HG03342 (cell line): ENCODE measurements around the gene CDK4.
"Not testable (repeated sequence)": the region's sequence is repeated elsewhere in the genome, so short reads cannot be mapped to it uniquely, and the experiment has no call there.

ENCODE experiments used
- ATAC-seq: cut with Tn5 transposase; IDR thresholded peaks from one replicate; pipeline ENCODE4 v1.9.1; 2021; ENCODE audit warnings: mild to moderate bottlenecking, moderate library complexity; ENCODE audit not compliant: unreplicated experiment

The CDK4 gene

DNA sequence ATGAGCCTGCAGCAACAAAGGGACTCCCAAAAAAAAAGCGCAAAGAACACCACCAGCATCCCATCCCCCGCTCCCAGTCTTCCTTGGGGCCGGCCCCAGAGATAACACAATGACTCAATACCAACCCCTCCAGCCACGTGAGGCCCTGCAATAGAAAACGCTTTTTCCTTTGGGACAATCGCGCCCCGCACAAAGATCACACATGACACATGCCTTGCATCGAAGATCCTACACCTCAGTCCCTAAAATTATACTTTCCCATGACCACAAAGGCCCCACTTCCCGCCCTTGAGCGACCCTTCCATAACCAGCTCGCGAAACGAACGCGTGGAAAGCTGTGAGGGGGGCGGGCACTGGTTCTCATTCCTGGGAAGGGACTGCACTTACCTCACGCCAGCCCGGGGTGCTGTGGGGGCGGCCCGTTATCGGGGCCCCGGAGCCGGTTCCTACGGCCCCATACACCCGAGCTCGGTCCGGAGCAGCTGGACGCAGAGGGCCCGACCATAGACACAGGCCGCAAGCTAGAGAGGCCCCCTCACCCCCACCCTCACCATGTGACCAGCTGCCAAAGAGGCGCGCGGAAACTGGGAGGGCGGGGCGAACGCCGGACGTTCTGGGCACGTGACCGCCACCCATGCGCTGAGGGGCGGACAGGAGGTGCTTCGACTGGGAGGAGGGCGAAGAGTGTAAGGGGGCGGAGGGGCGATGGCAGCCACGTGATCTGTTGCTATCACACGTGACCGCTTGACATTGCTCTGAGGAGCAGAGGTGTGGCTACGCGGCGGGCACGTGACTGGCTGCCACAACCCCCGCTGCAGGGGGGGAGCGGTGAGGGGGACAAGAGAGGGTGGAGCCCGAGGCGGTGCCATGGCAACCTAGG, at the start of gene CDK4:
Gene CDK4 (minus strand): TSS at position 523 of the 880 bp plus-strand sequence. CDS start 593 bp downstream, outside the sequence.
- peak; percentile 73 for ATAC-seq

DNA sequence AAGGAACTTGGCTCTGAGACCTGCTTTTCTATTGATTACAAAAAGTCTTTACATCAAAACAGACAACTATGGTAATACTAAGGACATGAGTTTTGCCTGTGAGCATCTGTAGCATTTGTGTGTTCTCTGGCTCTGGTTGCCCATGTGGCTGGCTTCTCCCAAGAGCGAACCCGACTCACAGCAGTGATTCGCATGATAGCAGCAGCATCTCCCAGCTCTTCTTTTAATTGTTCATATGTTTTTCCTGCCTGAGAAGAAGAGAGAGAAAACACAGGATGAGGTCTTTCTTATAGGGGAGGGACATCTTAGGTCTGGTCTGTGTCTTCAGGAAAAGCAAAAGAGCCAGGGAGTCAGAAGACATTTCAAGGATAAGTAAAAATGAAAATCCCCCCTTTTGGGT, 48.9 kb upstream of the CDK4 start:
- no peak for ATAC-seq

DNA sequence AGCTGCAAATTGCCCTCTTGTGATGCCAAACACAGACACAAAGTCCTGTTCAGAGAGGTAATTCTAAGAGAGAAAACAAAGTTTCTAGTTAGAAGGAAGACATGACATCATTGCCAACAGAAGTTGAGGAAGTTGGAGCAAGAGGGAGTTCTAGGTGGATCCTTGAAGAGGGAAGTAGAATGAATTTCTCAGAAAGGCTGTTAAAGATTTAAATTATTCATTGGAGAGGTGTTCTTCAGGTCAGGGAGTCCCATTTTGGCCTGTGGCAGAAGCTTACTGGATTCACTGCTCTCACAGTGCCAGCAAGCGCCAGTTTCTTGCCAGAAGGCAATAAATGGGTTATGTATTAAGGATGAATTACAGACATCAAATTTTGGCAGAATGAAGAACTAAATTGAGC, 45.8 kb upstream of the CDK4 start:
- no peak for ATAC-seq

DNA sequence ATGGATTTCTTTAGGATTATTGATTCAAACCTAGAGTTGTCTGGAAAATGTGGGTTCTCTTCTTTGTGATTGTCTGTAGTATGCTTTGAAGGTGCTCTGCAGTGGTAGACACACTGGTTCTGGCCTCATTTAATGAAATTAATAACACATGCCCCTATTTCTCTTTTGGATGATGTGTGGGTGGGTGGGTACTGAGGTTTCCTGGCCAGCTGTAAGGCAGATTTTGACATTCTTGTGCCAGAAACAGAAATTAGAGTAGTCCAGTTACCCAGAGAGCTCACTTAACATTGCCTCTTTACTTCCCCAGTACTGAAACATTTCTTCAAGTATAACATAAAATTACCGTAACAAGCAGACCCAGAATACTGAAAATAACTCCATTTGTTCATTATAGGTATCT, 44.9 kb upstream of the CDK4 start:
- ATAC-seq, result no peak

DNA sequence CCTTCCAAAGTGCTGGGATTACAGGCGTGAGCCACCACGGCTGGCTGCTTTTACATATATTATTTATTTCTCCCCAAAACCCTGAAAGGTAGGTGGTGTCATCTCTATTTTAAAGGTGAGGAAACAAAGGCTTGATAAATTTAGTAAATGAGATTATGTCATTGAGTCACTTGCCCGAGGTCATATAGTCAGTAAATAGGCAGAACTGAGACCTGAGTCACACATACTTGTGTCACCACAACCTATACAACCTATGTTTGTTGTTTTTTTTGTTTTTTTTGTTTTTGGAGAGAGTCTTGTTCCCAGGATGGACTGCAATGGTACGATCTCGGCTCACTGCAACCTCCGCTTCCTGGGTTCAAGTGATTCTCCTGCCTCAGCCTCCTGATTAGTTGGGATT, 43.2 kb upstream of the CDK4 start:
- ATAC-seq, result no peak

DNA sequence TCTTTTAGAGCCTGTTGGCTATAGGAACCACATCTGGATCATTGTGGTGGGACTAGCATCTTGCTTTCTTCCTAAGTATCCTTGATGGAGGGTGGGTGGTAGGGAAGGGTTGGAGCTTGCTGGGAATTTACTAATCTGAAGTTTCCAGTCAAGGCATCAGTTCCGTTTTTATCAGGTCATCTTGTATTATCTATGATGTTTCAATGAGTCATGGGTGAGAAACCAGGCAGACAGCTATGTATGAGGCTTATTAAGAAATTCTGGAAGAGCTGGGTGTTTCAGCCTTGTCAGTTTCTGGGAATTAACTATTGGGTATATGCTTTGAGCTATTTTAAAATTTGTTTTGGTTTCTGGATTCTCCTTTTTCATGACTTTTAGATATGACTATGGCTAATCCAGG, 41.8 kb upstream of the CDK4 start:
- ATAC-seq, result no peak

DNA sequence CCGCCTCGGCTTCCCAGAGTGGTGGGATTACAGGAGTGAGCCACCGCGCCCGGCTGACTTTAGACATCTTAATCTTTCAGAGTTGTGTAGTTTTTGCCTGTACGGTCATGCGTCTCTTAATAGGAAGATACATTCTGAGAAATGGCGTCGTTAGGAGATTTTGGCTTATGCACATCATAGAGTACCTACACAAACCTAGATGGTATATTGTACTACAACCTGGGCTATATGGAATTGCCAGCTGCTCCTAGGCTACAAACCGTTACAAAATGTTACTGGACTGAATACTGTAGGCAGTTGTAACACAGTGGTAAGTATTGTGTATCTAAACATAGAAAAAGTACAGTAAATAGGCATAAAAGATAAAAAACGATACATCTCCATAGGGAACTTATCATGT, 31.8 kb upstream of the CDK4 start:
- no peak for ATAC-seq

DNA sequence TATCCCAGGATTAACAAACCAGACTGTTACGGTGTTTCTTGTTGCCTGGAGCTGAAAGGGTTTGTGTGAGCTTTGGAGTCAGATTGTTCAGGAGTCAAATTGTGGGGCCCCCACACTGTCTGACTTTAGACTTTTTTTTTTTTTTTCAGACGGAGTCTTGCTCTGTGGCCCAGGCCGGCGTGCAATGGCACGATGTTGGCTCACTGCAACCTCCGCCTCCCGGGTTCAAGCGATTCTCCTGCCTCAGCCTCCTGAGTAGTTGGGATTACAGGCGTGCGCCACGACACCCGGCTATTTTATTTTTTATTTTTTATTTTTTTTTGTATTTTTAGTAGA, 31.3 kb upstream of the CDK4 start:
- ATAC-seq, result no peak

DNA sequence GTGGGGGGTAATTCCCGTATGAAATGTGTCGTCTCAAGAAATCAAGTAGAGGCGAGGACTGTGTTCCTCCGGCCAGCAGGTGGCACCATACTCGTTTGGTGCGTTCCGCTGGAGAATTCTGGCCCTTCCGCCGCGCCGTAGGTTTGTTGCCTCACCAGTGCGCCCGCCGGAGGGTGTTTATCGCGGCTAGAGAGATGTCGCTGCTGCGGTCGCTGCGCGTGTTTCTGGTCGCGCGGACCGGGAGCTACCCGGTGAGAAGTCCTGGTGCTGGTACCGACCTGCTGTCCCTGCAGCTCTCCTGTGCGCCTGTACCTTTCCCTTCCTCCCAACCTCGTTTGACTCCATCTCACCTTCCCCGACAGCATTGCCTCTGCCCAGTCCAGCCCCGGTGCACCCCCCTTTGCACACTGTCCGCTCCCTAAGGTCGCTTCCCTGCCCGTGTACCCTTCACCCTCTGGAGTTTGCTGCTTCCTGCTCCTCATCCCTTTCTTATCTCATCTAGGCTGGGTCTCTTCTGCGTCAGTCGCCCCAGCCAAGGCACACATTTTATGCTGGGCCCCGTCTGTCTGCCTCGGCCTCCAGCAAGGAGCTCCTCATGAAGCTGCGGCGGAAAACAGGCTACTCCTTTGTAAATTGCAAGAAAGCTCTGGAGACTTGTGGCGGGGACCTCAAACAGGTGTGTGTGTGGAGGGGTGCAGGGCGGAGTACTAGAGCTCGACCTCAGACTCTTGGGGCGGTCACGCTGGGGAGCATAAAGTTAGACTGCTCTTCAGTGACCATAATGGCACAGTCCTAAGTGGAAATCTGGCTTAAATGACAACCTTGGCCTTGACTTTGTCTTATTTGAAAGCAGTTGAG, 30.7 kb upstream of the CDK4 start, which contains the start of gene TSFM:
Gene TSFM (plus strand): TSS at position 180 of the 858 bp plus-strand sequence. CDS start 15 bp downstream, at position 195.
- peak; percentile 80 for ATAC-seq

DNA sequence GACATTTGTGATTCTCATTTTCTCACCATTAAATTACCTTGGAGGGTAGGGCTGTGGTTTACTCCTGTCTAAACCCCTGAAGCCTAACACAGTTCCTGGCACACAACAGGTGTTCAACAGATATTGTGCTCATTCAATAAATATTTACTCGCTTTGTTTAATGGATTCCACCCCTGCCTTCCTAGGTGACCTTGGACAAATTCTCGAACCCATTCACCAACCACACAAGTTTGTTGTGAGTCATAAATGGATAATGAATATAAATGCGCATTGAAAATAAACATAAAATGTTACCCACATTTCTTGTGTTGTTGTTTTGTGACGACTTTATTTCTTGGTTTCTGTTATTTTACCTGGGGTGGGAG, 30.1 kb upstream of the CDK4 start:
- peak; percentile 18 for ATAC-seq

DNA sequence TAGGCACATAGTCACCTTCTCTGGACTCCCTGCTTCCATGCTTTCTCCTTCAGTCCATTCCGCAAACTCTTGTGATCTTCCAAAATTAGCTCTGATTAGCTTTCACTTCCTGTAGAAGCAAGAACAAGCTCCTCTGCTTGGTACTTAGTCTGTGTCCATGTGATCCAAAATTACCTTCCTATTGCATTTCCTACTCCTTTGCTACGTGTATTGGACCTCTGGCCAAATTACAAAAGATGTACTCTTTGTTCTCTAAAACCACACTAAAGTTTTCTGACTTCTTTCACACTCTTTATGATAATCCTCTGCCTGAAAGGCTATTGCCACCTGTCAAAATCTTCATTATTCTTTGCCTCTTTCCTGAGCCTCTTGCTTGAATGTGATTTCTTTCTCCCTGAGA, 29.7 kb upstream of the CDK4 start:
- no peak for ATAC-seq

DNA sequence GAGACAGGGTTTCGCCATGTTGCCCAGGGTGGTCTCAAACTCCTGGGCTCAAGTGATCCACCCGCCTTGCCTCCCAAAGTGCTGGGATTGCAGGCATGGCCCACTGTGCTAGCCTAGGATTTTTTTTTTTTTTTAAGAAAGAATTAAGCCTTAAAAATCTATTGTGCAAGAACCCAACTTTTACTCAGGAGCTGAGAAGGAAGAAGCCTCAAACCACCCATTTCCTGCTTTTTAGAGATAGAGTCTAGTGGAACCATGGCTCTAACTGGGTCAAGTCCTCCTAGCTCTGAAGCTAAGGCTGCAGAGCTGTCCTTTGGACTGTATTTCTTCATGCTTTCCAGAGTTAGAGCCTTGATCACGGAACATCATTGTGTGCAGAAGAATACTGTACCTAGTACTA, 29.1 kb upstream of the CDK4 start:
- no peak for ATAC-seq

DNA sequence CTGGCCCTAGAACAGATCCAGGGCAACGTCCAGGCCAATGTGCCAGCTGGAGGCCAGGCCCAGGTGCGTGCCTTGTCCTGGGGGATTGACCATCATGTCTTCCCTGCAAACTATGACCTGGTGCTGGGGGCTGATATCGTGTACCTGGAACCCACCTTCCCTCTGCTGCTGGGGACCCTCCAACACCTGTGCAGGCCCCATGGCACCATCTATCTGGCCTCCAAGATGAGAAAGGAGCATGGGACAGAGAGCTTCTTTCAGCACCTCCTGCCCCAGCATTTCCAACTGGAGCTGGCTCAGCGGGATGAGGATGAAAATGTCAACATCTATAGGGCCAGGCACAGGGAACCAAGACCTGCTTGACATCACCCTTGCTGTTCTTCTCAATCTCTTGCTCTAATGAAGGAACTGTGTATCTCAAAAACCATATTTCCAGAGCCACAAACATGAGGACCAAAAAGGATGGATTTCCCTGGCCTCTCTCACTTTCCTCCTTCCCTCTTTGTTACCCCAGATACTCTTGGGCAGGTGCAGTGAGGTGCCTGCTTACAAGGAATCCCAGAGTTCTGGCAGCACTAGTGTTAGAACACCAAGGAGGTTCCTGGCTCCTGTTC, 28.3 kb upstream of the CDK4 start:
- ATAC-seq, result no peak

DNA sequence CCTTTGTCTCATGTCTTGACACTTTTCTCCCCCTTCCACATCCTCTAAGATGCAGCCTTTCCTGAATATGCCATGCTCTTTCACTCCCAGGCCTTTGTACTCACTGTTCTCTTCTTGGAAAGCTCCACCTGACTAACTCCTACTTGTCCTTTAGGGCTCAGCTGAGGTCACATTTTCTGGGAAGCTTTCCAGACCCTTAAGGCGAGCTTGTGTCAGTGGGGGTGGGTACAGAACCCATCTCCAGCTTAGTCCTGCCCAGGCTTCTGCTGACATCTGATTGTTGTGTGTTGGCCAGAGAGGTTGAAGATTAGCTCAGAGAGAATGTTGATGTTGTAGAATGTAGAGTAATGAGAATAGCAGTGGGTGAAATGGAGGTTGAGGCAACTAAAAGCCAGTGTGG, 27.6 kb upstream of the CDK4 start:
- ATAC-seq, result no peak

DNA sequence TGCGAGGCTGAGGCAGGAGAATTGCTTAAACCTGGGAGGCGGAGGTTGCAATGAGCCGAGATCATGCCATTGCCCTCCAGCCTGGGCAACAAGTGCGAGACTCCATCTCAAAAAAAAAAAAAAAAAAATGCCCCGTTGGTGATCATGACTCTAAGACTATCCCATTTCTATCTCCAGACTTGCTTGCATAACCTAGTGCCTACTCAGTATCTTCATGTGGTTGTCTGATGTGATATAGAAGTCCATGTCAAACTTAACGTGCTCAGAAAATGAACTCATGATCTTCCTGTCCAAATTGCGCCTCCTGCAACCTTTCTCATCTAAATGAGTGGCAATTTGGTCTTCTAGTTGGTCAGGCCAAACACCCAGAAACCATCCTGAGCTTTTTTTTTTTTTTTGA, 25.8 kb upstream of the CDK4 start:
- no peak for ATAC-seq

DNA sequence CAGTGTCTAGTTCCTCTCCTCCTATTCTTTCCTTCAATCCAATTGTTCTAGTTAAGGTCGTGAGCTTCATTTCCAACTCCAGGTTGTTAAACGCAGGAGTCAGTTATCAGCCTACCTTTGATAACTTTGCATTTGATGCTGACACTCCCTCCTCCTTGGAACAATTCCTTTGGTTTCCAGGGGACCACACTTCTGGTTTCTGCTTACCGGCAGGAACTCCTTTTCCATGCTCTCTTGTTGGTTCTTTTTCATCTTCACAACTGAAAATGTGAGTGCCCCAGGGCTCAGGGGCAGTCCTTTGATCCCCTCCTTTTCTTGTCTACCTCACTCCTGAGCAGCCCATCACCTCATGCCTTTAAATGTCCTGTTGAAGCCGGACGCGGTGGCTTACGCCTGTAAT, 25.3 kb upstream of the CDK4 start:
- ATAC-seq, result no peak

DNA sequence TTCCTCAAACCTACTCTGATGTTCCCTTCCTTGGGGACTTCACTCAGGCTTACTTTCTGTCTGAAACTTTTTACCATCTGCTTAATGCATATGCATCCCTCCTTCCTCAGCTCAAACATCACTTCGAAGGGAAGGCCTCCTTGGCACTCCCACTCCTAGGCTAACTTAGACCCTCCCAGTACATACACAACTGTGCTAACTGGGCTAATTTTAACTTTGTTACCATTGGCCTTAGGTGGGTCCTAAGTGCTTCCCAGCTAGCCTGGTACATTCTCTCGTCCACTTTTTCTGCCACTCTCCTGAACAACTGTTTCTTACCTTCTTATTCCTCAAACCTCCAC, 24.1 kb upstream of the CDK4 start:
- no peak for ATAC-seq

DNA sequence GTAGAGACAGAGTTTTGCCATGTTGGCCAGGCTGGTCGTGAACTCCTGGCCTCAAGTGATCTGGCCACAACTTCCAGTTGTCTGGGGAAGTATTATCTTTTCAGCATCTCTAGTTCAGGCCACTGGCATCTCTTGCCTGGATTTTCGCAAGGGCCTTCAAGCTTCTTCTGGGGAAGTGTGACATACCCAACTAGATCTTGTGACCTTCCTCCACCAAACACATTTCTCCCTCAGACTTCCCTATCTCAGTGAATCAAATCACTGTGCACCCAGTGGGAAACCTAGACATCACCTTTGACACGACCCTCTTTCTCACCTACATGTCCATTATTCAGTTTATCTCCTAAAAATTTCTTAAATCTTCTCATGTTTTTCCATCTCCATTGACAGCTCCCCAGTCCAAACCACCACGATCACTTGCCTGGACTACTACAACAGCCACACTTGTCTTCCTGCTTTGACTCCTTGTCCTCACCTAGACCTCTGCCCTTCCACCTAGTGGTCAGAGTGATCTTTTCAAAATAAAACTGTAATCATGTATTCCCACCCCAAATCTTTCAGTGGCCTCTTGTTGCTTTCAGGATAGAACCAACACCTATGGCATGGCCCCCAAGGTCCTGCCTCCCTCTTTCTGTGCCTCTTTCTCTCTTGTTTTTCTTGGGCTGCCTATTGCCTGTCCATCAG, 23.6 kb upstream of the CDK4 start:
- no peak for ATAC-seq

DNA sequence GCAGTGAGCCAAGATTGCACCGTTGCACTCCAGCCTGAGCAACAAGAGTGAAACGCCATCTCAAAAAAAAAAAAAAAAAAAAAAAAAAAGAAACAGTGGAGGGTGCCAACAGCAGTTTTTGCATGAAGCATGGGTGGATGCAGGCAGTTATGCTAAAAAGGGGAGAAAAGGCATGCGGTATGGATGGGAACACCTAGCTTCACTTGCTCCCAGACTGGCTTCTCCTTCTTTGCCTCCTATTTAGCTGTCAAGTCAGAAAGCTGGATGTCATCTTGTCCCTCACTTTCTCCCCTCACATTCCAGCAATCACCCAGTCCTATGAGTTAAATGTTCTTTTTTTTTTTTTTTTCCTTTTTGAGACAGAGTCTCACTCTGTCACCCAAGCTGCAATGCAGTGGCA, 22.9 kb upstream of the CDK4 start:
- no peak for ATAC-seq

DNA sequence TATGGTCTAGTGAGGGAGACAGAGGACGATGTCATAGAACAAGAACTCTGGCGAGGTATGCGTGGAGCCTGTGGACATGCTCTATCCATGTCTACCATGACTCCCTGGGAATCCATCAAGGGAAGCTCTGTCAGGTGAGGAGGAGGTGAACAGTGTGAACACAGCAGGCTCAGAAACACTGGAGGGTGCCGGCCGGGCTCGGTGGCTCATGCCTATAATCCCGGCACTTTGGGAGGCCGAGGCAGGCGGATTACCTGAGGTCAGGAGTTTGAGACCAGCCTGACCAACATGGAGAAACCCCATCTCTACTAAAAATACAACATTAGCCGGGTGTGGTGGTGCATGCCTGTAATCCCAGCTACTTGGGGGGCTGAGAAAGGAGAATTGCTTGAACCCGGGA, 22.5 kb upstream of the CDK4 start:
- ATAC-seq, result not testable (repeated sequence)
